AG04449 (cell line): ENCODE results near the gene LRRC1.

Source experiments
- CTCF ChIA-PET: fragments of 350-600 bp; formaldehyde crosslinking; extraction: SDS; loops from one replicate; lab custom pipeline; 2021; ENCODE audit warnings: antibody characterized with exemption; lab: Yijun Ruan, JAX
- POLR2A ChIA-PET: fragments of 400-600, 350-600 bp; formaldehyde crosslinking; extraction: SDS; loops from one replicate; lab custom pipeline; 2020; ENCODE audit warnings: antibody characterized with exemption, inconsistent platforms; lab: Yijun Ruan, JAX
- DNase-seq: peaks from one replicate; pipeline ENCODE4 v3.0.0-alpha.2; 2010; ENCODE audit warnings: low read depth, low spot score
- H3K4me3 ChIP-seq: 2 replicates; pipeline ENCODE4 v1.5.1; 2011; ENCODE audit warnings: low read depth, mild to moderate bottlenecking, control low read depth, low read length
- CTCF ChIP-seq: IDR thresholded peaks from one replicate; pipeline ENCODE4 v1.5.1; 2011; ENCODE audit warnings: mild to moderate bottlenecking, moderate library complexity, low read length, control low read depth, inconsistent platforms; ENCODE audit not compliant: insufficient read depth; ENCODE audit errors: missing control alignments

The LRRC1 gene

GRCh38 chr6:53929041-53929820, 134.4 kb downstream of the LRRC1 start:
- TF ChIP-seq CTCF: no peak
- no peak for DNase-seq
- no peak overlapping the region for H3K4me3 ChIP-seq
- CTCF ChIA-PET: interaction anchor here (1.0 to 1.2 kb wide), 2 partner anchors 27 to 203 kb away, joined by 3 to 4 read pairs; no protein-coding TSS in a partner anchor
- POLR2A ChIA-PET: no interaction called here

- ChIA-PET CTCF (interaction anchor here (0.9 to 1.0 kb wide), 2 partner anchors 26 to 202 kb away, joined by 4 read pairs; no protein-coding TSS in a partner anchor), POLR2A (no interaction called here)
These were observed 135.0 kb downstream of the LRRC1 start for GRCh38 chr6:53929821-53930120.

DNA sequence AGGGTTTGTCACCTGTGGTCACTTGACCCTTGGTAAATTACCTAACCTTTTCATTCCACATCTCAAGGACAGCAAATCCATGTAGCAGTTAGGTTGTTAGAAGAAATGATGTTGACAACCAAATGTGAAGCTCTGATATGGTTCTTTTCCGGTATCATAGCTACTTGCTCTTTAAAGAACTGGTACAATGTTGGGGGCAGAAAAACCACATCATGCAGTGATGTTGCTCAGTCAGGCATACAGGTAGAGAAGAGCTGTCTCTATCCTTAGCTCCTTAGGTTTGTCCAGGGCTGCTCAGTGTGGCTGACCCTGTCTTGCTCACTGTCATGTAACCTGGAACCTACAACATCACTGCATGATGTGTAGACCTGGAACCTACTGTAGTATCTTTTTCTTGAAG, 135.5 kb downstream of the LRRC1 start:
- no peak for TF ChIP-seq CTCF
- ChIA-PET CTCF (interaction anchor here (0.9 kb wide), 1 partner anchor 202 kb away, joined by 4 read pairs; no protein-coding TSS in a partner anchor), POLR2A (no interaction called here)
- DNase-seq: no peak
- H3K4me3 ChIP-seq: no peak overlapping the region

More at GRCh38 chr6:53929821-53930120, 135.0 kb downstream of the LRRC1 start:
- no peak for TF ChIP-seq CTCF
- no peak for DNase-seq
- H3K4me3 ChIP-seq: no peak overlapping the region

GRCh38 chr6:53931086-53931485, 136.3 kb downstream of the LRRC1 start:
- no peak for DNase-seq
- no peak for TF ChIP-seq CTCF
- ChIA-PET CTCF (no interaction called here), POLR2A (no interaction called here)
- no peak overlapping the region for H3K4me3 ChIP-seq

DNA sequence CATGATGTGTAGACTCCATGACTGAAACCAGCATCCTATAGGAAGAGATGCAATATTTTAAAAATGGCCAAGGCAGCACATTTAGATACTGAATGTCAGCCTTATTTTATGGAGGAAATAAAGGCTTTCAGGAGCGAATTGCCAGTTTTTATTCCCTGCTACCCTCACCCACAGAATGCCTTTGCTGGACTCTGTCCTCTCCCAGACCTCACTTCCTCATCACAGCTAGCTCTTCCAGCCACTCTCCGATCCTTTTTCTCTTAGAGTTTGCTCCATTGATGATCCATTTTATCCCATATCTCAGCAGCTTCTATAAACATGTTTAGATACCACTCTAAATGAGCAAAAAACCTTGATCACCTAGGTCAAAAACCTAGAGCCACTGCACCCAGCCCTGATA, 137.7 kb downstream of the LRRC1 start:
- H3K4me3 ChIP-seq: no peak overlapping the region
- POLR2A ChIA-PET: no interaction called here

GRCh38 chr6:53934023-53934422, 139.2 kb downstream of the LRRC1 start:
- no peak for TF ChIP-seq CTCF
- no peak overlapping the region for H3K4me3 ChIP-seq
- POLR2A ChIA-PET: no interaction called here
- CTCF ChIA-PET: interaction anchor here (1.3 kb wide), 1 partner anchor 22 kb away, joined by 6 read pairs; no protein-coding TSS in a partner anchor
- DNase-seq: no peak

More for the DNA sequence above, 137.7 kb downstream of the LRRC1 start:
- CTCF ChIA-PET: no interaction called here
- no peak for DNase-seq
- no peak for TF ChIP-seq CTCF
